H1 (cell line): ENCODE data around the gene TMEM72. TPM values are rescaled to one million over a fixed set of nuclear protein-coding genes. Genes with fewer than 3 reads are reported as not detected.

ENCODE experiments used
- CTCF ChIA-PET: fragments of 300-600 bp; sonication (Branson Sonifier 250); formaldehyde crosslinking; loops from one replicate; lab custom pipeline; 2021; ENCODE audit not compliant: partially characterized antibody; lab: Charles Lee
- POLR2A ChIA-PET: fragments of 300-600 bp; sonication (Branson Sonifier 250); formaldehyde crosslinking; loops from one replicate; lab custom pipeline; 2021; ENCODE audit warnings: inconsistent platforms; ENCODE audit not compliant: partially characterized antibody; lab: Charles Lee
- DNase-seq, 2 experiments: peaks; one replicate each; pipeline versions ENCODE4 v3.0.0 to v3.0.0-alpha.2; 2010 to 2022; ENCODE audit warnings: low spot score in 2 of 2, low read depth in 1 of 2, mixed read lengths in 1 of 2
- FAIRE-seq: peaks from 2 replicates; lab custom pipeline; 2011; peaks lifted over from hg19 to GRCh38; lab: Jason Lieb, UNC
- H2AFZ ChIP-seq: 2 replicates; pipeline ENCODE4 v1.8.1; 2012; ENCODE audit warnings: low read length, inconsistent platforms
- H2AK5ac ChIP-seq: 2 replicates; pipeline ENCODE4 v1.6.1; 2013; ENCODE audit warnings: low read depth, low read length
- H2BK120ac ChIP-seq: replicated peaks from 2 replicates; pipeline ENCODE3; 2013; ENCODE audit warnings: low read depth, low read length, inconsistent platforms
- H2BK12ac ChIP-seq: 2 replicates; pipeline ENCODE4 v1.6.1; 2013; ENCODE audit warnings: low read depth, low read length
- H2BK15ac ChIP-seq: 2 replicates; pipeline ENCODE4 v1.6.1; 2013; ENCODE audit warnings: low read length
- H2BK20ac ChIP-seq: 2 replicates; pipeline ENCODE4 v1.6.1; 2013; ENCODE audit warnings: low read length
- H2BK5ac ChIP-seq: 2 replicates; pipeline ENCODE4 v1.6.1; 2013; ENCODE audit warnings: low read depth, low read length
- H3K14ac ChIP-seq: 2 replicates; pipeline ENCODE4 v1.6.1; 2013; ENCODE audit warnings: inconsistent platforms; ENCODE audit not compliant: insufficient read length
- H3K18ac ChIP-seq: 2 replicates; pipeline ENCODE4 v1.6.1; 2013; ENCODE audit warnings: low read length; ENCODE audit errors: extremely low read depth
- H3K23ac ChIP-seq: 2 replicates; pipeline ENCODE4 v1.6.1; 2013; ENCODE audit warnings: inconsistent platforms; ENCODE audit not compliant: insufficient read length
- H3K23me2 ChIP-seq: 2 replicates; pipeline ENCODE4 v1.6.1; 2013; ENCODE audit warnings: low read depth, low read length
- H3K27ac ChIP-seq: 2 replicates; pipeline ENCODE4 v1.6.1; 2011; ENCODE audit warnings: low read depth, low read length, inconsistent platforms
- H3K27me3 ChIP-seq, 4 experiments: replicated peaks in 1 of 4; 1 replicate in 1 of 4; 2 replicates in 3 of 4; pipeline versions ENCODE4 v1.6.1 to v1.8.1; 2011 to 2013; ENCODE audit warnings: low read length in 3 of 4, mild to moderate bottlenecking in 3 of 4, inconsistent platforms in 2 of 4, mixed read lengths in 2 of 4, moderate library complexity in 1 of 4; ENCODE audit not compliant: control insufficient read depth in 3 of 4, insufficient read depth in 3 of 4; ENCODE audit errors: extremely low read depth in 1 of 4
- H3K36me3 ChIP-seq, 4 experiments: 2 replicates each; pipeline versions ENCODE4 v1.6.1 to v1.8.1; 2011 to 2013; ENCODE audit warnings: mild to moderate bottlenecking in 4 of 4, low read length in 3 of 4, moderate library complexity in 2 of 4, control low read depth in 1 of 4, inconsistent platforms in 1 of 4; ENCODE audit not compliant: insufficient read depth in 4 of 4, control insufficient read depth in 2 of 4
- H3K4ac ChIP-seq: replicated peaks from 2 replicates; pipeline ENCODE3; 2013; ENCODE audit warnings: low read length, low read depth, mixed read lengths, inconsistent platforms; ENCODE audit not compliant: insufficient read length
- H3K4me1 ChIP-seq, 4 experiments: replicated peaks in 1 of 4; 1 replicate in 1 of 4; 2 replicates in 3 of 4; pipeline versions ENCODE4 v1.6.1 to v1.8.1; 2011 to 2013; ENCODE audit warnings: low read length in 3 of 4, inconsistent platforms in 2 of 4, mixed read lengths in 1 of 4; ENCODE audit not compliant: insufficient read depth in 4 of 4, control insufficient read depth in 3 of 4
- H3K4me2 ChIP-seq, 2 experiments: 2 replicates each; pipeline versions ENCODE4 v1.6.1 to v1.8.1; 2011 to 2013; ENCODE audit warnings: low read depth in 2 of 2, low read length in 2 of 2, control low read depth in 1 of 2, inconsistent platforms in 1 of 2, mild to moderate bottlenecking in 1 of 2; ENCODE audit not compliant: insufficient read depth in 1 of 2
- H3K4me3 ChIP-seq, 4 experiments: fragments of 200-600, 300-600 bp in 1 of 4; sonication (generic), shearing (Covaris generic), sonication (Bioruptor Twin) in 1 of 4; 2 replicates each; pipeline versions ENCODE4 v1.5.1 to v1.8.1; 2011 to 2016; ENCODE audit warnings: low read length in 4 of 4, low read depth in 3 of 4, control low read depth in 2 of 4, inconsistent platforms in 2 of 4, mild to moderate bottlenecking in 2 of 4, mixed read lengths in 1 of 4, moderate library complexity in 1 of 4; ENCODE audit not compliant: insufficient read depth in 2 of 4; ENCODE audit errors: extremely low read depth in 1 of 4
- H3K56ac ChIP-seq: replicated peaks from 2 replicates; pipeline ENCODE3; 2013; ENCODE audit warnings: low read depth, mild to moderate bottlenecking, mixed read lengths, low read length, inconsistent platforms; ENCODE audit not compliant: insufficient read length
- H3K79me1 ChIP-seq: 2 replicates; pipeline ENCODE4 v1.6.1; 2013; ENCODE audit warnings: low read depth, low read length, control low read depth
- H3K79me2 ChIP-seq, 2 experiments: 2 replicates each; pipeline versions ENCODE4 v1.6.1 to v1.8.1; 2012 to 2013; ENCODE audit warnings: low read length in 2 of 2, mild to moderate bottlenecking in 2 of 2, inconsistent platforms in 1 of 2; ENCODE audit not compliant: insufficient read depth in 2 of 2, control insufficient read depth in 1 of 2
- H3K9ac ChIP-seq, 4 experiments: replicated peaks in 1 of 4; 1 replicate in 1 of 4; 2 replicates in 3 of 4; pipeline versions ENCODE4 v1.6.1 to v1.8.1; 2011 to 2013; ENCODE audit warnings: low read depth in 3 of 4, low read length in 3 of 4, control low read depth in 2 of 4, mild to moderate bottlenecking in 2 of 4, moderate library complexity in 2 of 4, inconsistent platforms in 1 of 4; ENCODE audit errors: extremely low read depth in 1 of 4
- H3K9me3 ChIP-seq, 2 experiments: 2 replicates each; pipeline versions ENCODE4 v1.6.1 to v1.8.1; 2012 to 2013; ENCODE audit warnings: mild to moderate bottlenecking in 2 of 2, moderate library complexity in 2 of 2, control low read depth in 1 of 2, inconsistent platforms in 1 of 2, low read depth in 1 of 2, low read length in 1 of 2, mixed read lengths in 1 of 2; ENCODE audit not compliant: insufficient read depth in 2 of 2
- H4K20me1 ChIP-seq, 2 experiments: replicated peaks in 1 of 2; 2 replicates each; pipeline versions ENCODE3 to v1.8.1; 2011 to 2013; ENCODE audit warnings: inconsistent platforms in 2 of 2, low read length in 2 of 2, mild to moderate bottlenecking in 1 of 2; ENCODE audit not compliant: insufficient read depth in 2 of 2, control insufficient read depth in 1 of 2
- H4K5ac ChIP-seq: 2 replicates; pipeline ENCODE4 v1.6.1; 2013; ENCODE audit warnings: low read length, low read depth, mixed read lengths, inconsistent platforms; ENCODE audit not compliant: insufficient read length
- H4K8ac ChIP-seq: 2 replicates; pipeline ENCODE4 v1.8.0; 2013; ENCODE audit warnings: mild to moderate bottlenecking, moderate library complexity, low read length, inconsistent platforms; ENCODE audit not compliant: insufficient read depth; ENCODE audit errors: extremely low read depth
- H4K91ac ChIP-seq: replicated peaks from 2 replicates; pipeline ENCODE3; 2013; ENCODE audit warnings: low read length, mixed read lengths, inconsistent platforms; ENCODE audit not compliant: insufficient read length
- TAF1 ChIP-seq: IDR thresholded peaks from 2 replicates; pipeline ENCODE4 v1.6.1; 2011; ENCODE audit warnings: mild to moderate bottlenecking, low read depth, low read length
- USF2 ChIP-seq: IDR thresholded peaks from 2 replicates; pipeline ENCODE4 v1.6.1; 2011; ENCODE audit warnings: low read length, improper control_type of control experiment
- WGBS, 2 experiments: shearing (Covaris generic) in 1 of 2; methylation state at CpG; one replicate each; pipeline versions ENCODE4 v1.1.6 to v1.1.7; 2013 to 2015; ENCODE audit warnings: low lambda C conversion rate in 2 of 2, mixed read lengths in 2 of 2, inconsistent platforms in 1 of 2, low coverage in 1 of 2, missing lambda C conversion rate in 1 of 2; ENCODE audit not compliant: insufficient replicate concordance in 2 of 2, insufficient coverage in 1 of 2, insufficient read length in 1 of 2; ENCODE audit errors: extremely low coverage in 1 of 2, missing lambda C conversion rate in 1 of 2; 5-methylcytosine and 5-hydroxymethylcytosine counted together
- polyA plus RNA-seq, 7 experiments: library from polyadenylated mRNA; depleted of rRNA in 3 of 7; stranded (reverse) in 5 of 7; unstranded in 2 of 7; fragments of >200 nt in 5 of 7; fragments of 200-250 nt in 2 of 7; gene quantifications; 1 replicate in 5 of 7; 2 replicates in 1 of 7; 4 replicates in 1 of 7; pipeline versions ENCODE4 v1.2.1 to v1.2.3, GENCODE V29; 2011 to 2013; ENCODE audit warnings: missing spikeins in 2 of 7, mixed read lengths in 2 of 7
- total RNA-seq: library from RNA; stranded (reverse); fragmentation: NEBNext Ultra II Directional; extraction: Animal tissue kit (Norgen Biotek cat#: 25700); gene quantifications from 2 replicates; pipeline ENCODE4 v1.2.1, GENCODE V29; 2021

TMEM72 gene
- total and polyA plus RNA-seq, 2 of the 8 experiments (the other 6 are each of a cell fraction or from before 2014, with no cell fraction given) = not detected

DNA sequence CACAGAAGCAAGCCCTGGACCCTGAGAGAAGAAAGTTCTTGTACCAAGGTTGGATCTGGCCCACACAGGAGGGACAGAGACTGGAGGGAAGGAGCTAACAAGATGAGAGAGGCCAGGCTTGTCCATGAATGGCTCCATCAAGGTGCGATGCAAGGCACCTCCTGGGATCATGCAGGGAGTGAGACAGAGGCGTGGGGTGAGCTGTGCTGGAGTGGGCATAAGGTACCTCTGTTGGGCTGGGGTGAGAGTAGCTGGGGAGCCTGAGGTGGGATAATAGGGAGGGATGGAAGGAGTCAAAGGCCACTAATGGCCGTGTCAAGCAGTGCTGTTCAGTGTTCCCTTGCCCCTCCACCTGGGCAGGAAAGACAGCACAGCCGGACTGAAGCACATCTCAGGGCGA lies 9.9 kb downstream of the TMEM72 start:
- 95% methylated on average over 5 of the region's 5 CpGs; no CpG with 5 or more reads in 1 of the 2 experiments for WGBS, 2 experiments
- POLR2A ChIA-PET = interaction anchor here (0.7 to 0.9 kb wide), 3 partner anchors 25 to 79 kb away, joined by 3 read pairs; partner anchors contain the start of gene ZNF22
- H3K79me1 ChIP-seq = no peaks in the 10 kb centered on the region
- TF ChIP-seq TAF1 = no peak
- TF ChIP-seq USF2 = no peak
- TF ChIP-seq, all 59 proteins: peak for 0
- peak in 1 of 2 experiments; percentile 22 for DNase-seq
- H4K20me1 ChIP-seq = no peaks in the 10 kb centered on the region
- peaks cover 0 to 7% (median 0%) of the 10 kb centered on the region in 4 experiments; a peak in 1 of 7 replicates for H3K4me1 ChIP-seq
- H3K9ac ChIP-seq = no peak overlapping the region
- no peak overlapping the region for H3K4me3 ChIP-seq
- H3K4ac ChIP-seq = no peak overlapping the region
- H2AK5ac ChIP-seq = no peak overlapping the region
- no peak overlapping the region for H4K5ac ChIP-seq
- H3K23me2 ChIP-seq = peaks cover 4% of the 10 kb centered on the region; the same call in 1 of the 2 replicates
- no peak overlapping the region for H2BK5ac ChIP-seq
- H3K23ac ChIP-seq = no peak overlapping the region
- H3K27me3 ChIP-seq = peaks cover 0 to 6% (median 2%) of the 10 kb centered on the region in 4 experiments; a peak in 2 of 7 replicates
- H3K79me2 ChIP-seq = no peaks in the 10 kb centered on the region
- H4K91ac ChIP-seq = no peak overlapping the region
- no peak overlapping the region for H3K4me2 ChIP-seq
- H3K9me3 ChIP-seq = peaks cover 0 to 5% of the 10 kb centered on the region in 2 experiments; a peak in 2 of 4 replicates
- H3K27ac ChIP-seq = no peak overlapping the region
- no peak overlapping the region for H3K56ac ChIP-seq
- H3K14ac ChIP-seq = no peak overlapping the region
- H3K36me3 ChIP-seq = no peaks in the 10 kb centered on the region; a peak in 1 of 8 replicates
- H2BK20ac ChIP-seq = no peak overlapping the region
- H4K8ac ChIP-seq = no peak overlapping the region
- FAIRE-seq = no peak
- peak overlapping the region; percentile 77; the same call in 1 of the 2 replicates for H2BK15ac ChIP-seq
- no peak overlapping the region for H3K18ac ChIP-seq
- CTCF ChIA-PET = interaction anchor here (0.6 to 6.0 kb wide), 13 partner anchors 14 to 1297 kb away, joined by 3 to 35 read pairs (median 3); no protein-coding TSS in a partner anchor
- H2AFZ ChIP-seq = no peak overlapping the region
- no peak overlapping the region for H2BK120ac ChIP-seq
- no peak overlapping the region for H2BK12ac ChIP-seq
